Left colon (tissue), 2 donors: ENCODE results near the gene ZBTB33. TPM values are rescaled to one million over a fixed set of nuclear protein-coding genes. Genes with fewer than 3 reads are reported as not detected.

Experiments used
- ATAC-seq: fragments of 200-7000 bp; cut with Tn5 transposase; one replicate; pipeline ENCODE4 v1.9.1; 2020; ENCODE audit warnings: mild to moderate bottlenecking, moderate library complexity
- DNase-seq, 2 donors: peaks; one replicate each; pipeline ENCODE4 v3.0.0-alpha.2; 2020
- intact Hi-C, 2 donors: fragments of 100-400 bp; cut with DNase I in 1 of 2; cut with micrococcal nuclease in 1 of 2; formaldehyde crosslinking; loops; one replicate each; pipeline versions ENCODE4 v1.11.2 to v1.14.0; 2022; cut with DNase I, micrococcal nuclease
- total RNA-seq, 2 donors: library from RNA; stranded (reverse); fragmentation: NEBNext Ultra II Directional; extraction: Animal tissue kit (Norgen Biotek cat#: 25700); gene quantifications; one replicate each; pipeline ENCODE4 v1.2.1, GENCODE V29; 2021
- donor health status: DM: no; HTN: no; CAD: no.
- donor health status: DM: yes; HTN: yes; CAD: no.

Gene ZBTB33
- total RNA-seq, 2 donors from 2014 or later = 9.3 to 13.4 TPM

- ATAC-seq = no peak
- intact Hi-C loops = no loop called here
- no peak for DNase-seq
These were observed 3.2 kb downstream of the ZBTB33 start for GRCh38 chrX:120253784-120254183.

GRCh38 chrX:120260369-120260768, 9.8 kb downstream of the ZBTB33 start:
- ATAC-seq (no peak), DNase-seq (no peak)
- intact Hi-C loops = no loop called here

- intact Hi-C loops = no loop called here
- DNase-seq (no peak), ATAC-seq (no peak)
These were observed 12.5 kb downstream of the ZBTB33 start for GRCh38 chrX:120262859-120263708.

- DNase-seq (no peak), ATAC-seq (no peak)
- intact Hi-C loops = no loop called here
These were observed 13.7 kb downstream of the ZBTB33 start for GRCh38 chrX:120264341-120264740.

GRCh38 chrX:120269373-120270035, 18.9 kb downstream of the ZBTB33 start:
- intact Hi-C loops = no loop called here
- DNase-seq = no peak
- no peak for ATAC-seq

- DNase-seq = no peak
- no peak for ATAC-seq
- intact Hi-C loops = no loop called here
These were observed 20.0 kb downstream of the ZBTB33 start for GRCh38 chrX:120270567-120270966.

GRCh38 chrX:120271218-120271617, 20.6 kb downstream of the ZBTB33 start:
- intact Hi-C loops = no loop called here
- no peak for DNase-seq
- ATAC-seq = no peak

GRCh38 chrX:120274145-120274544, 23.5 kb downstream of the ZBTB33 start:
- intact Hi-C loops = no loop called here
- no peak for ATAC-seq
- DNase-seq = no peak

GRCh38 chrX:120274958-120275357, 24.3 kb downstream of the ZBTB33 start:
- no peak for DNase-seq
- no peak for ATAC-seq
- intact Hi-C loops = no loop called here

GRCh38 chrX:120281021-120281624, 30.5 kb downstream of the ZBTB33 start:
- DNase-seq = no peak
- no peak for ATAC-seq
- intact Hi-C loops = no loop called here

GRCh38 chrX:120281761-120282160, 31.1 kb downstream of the ZBTB33 start:
- ATAC-seq (no peak), DNase-seq (no peak)
- intact Hi-C loops = no loop called here

- ATAC-seq (no peak), DNase-seq (no peak)
- intact Hi-C loops = no loop called here
These were observed 32.1 kb downstream of the ZBTB33 start for GRCh38 chrX:120282697-120283096.

GRCh38 chrX:120286733-120287512, 36.3 kb downstream of the ZBTB33 start:
- ATAC-seq = no peak
- intact Hi-C loops = no loop called here
- DNase-seq = no peak

- DNase-seq (no peak), ATAC-seq (no peak)
- intact Hi-C loops = no loop called here
These were observed 37.0 kb downstream of the ZBTB33 start for GRCh38 chrX:120287513-120288112.

GRCh38 chrX:120290107-120290506, 39.5 kb downstream of the ZBTB33 start:
- intact Hi-C loops = no loop called here
- DNase-seq (no peak), ATAC-seq (no peak)

- intact Hi-C loops = no loop called here
- no peak for DNase-seq
- no peak for ATAC-seq
These were observed 40.6 kb downstream of the ZBTB33 start for GRCh38 chrX:120291211-120291610.

- ATAC-seq = no peak
- DNase-seq = no peak
- intact Hi-C loops = no loop called here
These were observed 42.4 kb downstream of the ZBTB33 start for GRCh38 chrX:120293015-120293414.

GRCh38 chrX:120294651-120295050, 44.0 kb downstream of the ZBTB33 start:
- intact Hi-C loops = no loop called here
- no peak for ATAC-seq

GRCh38 chrX:120297923-120298322, 47.3 kb downstream of the ZBTB33 start:
- no peak for DNase-seq
- intact Hi-C loops = no loop called here
- ATAC-seq = no peak

More at GRCh38 chrX:120294651-120295050, 44.0 kb downstream of the ZBTB33 start:
- DNase-seq = no peak
